ENCODE measurements around the gene RASSF10.

Gene RASSF10

GRCh38 chr11:13008625-13009475 lies at the start of gene RASSF10:
Gene RASSF10 (plus strand): TSS chr11:13009316. CDS start chr11:13009577, 261 bp downstream.
- H3K4me3 ChIP-seq (ENCODE audit: low read depth, low read length), result peak within 1 kb of the TSS; percentile 44

DNA sequence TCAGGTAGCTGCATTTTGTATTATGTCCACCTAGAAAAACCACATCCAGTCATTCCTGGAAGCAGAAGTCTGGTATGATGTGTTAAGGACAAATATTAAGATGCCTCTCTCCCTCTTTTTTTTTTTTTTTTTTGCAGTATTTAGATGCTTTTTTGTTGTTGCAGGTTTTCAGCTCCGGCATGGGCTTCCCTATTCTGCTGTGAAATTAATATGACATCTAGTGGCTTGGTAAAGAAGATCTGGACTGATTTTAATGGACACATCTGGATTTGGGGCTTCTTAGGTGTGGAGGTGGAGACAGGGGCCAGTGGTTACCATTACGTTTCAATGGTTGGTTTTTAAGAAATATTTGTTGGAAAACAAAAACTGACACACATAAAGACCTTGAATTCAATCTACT lies 47.5 kb upstream of the RASSF10 start:
- H3K4me3 ChIP-seq (ENCODE audit: low read depth, low read length), result no peak overlapping the region

GRCh38 chr11:12962306-12962705 lies 46.8 kb upstream of the RASSF10 start:
- no peak overlapping the region for H3K4me3 ChIP-seq (ENCODE audit: low read depth, low read length)

DNA sequence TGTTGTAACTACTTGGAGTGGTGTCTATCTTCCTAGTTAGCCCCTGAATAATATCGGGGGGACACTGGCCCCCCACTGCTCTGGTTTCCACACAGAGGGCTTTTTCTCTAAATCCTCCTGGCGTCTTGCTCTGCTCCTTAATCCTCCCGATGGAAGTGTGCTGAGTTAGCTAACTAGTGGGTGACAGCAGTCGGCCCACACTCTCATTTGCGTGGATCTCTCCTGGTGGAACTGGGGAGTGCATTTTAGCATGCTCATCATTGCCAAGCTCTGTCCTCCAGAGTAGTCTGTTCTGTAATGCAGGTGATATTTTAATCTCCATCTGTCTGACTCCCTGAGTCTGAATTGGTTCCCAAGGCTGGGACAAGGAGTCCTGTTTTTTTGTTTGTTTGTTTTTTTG lies 46.1 kb upstream of the RASSF10 start:
- no peak overlapping the region for H3K4me3 ChIP-seq (ENCODE audit: low read depth, low read length)

DNA sequence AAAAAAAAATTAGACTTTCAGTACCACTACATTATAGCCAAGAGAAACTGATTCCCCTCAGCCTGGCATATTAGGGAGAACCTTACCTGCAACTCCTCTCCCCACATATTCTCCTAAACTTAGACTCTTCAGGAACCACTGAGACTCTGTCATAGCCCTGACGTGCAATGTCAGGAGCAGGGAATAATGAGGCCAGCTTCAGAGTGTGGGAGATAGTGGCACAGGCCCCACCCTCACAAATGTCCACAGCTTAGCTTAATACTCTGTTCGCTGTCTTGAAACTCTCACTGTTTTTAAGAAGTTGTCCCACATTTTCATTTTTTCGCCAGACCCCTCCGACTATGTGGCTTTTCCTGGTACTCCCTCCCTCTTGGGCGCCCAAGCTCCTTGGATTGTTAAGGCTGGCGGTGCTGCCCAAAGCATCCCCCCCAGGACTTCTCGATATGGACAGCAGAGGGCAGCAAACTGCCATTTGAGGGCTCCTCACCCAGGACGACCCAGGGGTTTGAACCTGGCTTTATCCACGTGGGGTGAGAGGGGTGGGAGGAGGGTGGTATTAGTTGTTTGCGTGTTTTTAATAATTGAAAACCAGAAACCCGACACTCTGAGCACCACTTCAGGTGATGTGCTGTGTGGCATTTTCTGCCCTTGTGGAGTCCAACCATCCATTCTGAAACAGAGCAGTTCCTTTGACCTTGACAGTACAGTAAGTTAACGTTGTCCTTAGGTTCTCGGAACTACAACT lies 45.2 kb upstream of the RASSF10 start:
- H3K4me3 ChIP-seq (ENCODE audit: low read depth, low read length), result no peak overlapping the region

- H3K4me3 ChIP-seq (ENCODE audit: low read depth, low read length), result no peak overlapping the region
Measured at GRCh38 chr11:12964650-12965049, 44.5 kb upstream of the RASSF10 start.

DNA sequence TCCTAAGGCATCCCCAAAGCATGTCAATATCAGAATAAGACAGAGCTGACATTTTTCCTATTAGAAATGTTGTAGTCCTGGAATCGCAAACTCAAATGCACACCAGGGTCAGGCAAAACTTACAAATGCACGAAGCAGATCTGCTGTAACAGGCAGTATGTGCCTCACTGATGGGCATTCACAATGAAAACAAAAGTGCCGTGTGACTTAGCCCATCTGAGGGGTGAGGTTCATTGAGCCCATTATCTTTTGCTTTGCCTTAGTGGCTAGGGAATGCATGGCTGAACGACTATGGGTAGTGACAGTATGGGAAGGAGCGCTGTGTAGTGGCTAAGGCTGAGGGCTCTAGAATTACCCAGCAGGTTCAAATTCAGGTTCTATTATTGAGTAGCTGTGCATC lies 43.1 kb upstream of the RASSF10 start:
- H3K4me3 ChIP-seq (ENCODE audit: low read depth, low read length), result no peak overlapping the region

- H3K4me3 ChIP-seq (ENCODE audit: low read depth, low read length), result no peak overlapping the region
Measured at GRCh38 chr11:12968101-12968500, 41.0 kb upstream of the RASSF10 start.

GRCh38 chr11:12968826-12969225 lies 40.3 kb upstream of the RASSF10 start:
- H3K4me3 ChIP-seq (ENCODE audit: low read depth, low read length), result no peak overlapping the region

DNA sequence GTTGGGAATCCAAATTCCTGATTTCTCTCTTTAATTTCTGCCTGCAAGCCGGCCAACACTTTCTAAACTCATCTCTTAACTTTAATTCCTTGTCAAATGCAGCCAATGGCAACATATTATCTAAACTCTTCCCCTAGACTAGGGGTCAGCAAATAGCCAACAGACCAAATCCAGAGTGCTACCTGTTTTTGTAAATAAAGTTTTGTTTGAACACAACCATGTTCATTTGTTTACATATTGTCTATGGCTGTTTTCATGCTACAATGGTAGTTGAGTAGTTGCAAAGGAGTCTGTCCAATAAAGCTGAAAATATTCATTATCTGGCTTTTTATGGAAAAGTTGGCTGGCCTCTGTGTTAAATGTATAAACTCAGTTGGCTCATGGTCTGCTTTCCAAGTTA lies 37.2 kb upstream of the RASSF10 start:
- no peak overlapping the region for H3K4me3 ChIP-seq (ENCODE audit: low read depth, low read length)

DNA sequence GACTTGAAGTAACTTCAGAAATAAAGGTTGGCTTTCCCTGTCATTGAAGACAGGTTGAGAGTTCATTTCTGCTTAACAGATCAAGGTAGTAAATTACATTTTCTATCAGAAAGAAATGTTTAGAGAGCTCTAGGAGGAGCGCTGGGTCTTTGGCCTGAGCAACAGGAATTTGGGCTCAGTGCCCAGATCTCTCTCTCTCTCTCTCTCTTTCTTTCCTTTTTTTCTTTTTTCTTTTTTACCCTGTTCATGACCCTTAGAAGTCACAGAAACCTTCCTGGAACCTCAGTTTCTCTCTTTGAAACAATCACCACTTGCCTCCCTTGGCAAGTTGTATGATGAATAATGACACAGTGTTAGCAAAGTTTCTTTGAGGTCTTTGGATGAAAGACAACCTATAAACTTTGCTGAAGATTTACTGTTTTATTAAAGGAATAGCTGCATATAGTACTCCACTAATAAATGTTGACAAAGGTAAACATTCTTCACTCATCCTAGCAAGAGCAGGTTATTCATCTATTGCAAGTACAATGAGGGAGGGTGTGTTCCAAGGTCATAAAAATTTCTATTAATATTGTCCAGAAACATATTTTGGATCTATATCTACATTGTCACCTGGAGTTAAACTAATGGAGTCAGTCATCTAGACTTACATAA lies 35.5 kb upstream of the RASSF10 start:
- no peak overlapping the region for H3K4me3 ChIP-seq (ENCODE audit: low read depth, low read length)

GRCh38 chr11:12975195-12975594 lies 33.9 kb upstream of the RASSF10 start:
- no peak overlapping the region for H3K4me3 ChIP-seq (ENCODE audit: low read depth, low read length)

DNA sequence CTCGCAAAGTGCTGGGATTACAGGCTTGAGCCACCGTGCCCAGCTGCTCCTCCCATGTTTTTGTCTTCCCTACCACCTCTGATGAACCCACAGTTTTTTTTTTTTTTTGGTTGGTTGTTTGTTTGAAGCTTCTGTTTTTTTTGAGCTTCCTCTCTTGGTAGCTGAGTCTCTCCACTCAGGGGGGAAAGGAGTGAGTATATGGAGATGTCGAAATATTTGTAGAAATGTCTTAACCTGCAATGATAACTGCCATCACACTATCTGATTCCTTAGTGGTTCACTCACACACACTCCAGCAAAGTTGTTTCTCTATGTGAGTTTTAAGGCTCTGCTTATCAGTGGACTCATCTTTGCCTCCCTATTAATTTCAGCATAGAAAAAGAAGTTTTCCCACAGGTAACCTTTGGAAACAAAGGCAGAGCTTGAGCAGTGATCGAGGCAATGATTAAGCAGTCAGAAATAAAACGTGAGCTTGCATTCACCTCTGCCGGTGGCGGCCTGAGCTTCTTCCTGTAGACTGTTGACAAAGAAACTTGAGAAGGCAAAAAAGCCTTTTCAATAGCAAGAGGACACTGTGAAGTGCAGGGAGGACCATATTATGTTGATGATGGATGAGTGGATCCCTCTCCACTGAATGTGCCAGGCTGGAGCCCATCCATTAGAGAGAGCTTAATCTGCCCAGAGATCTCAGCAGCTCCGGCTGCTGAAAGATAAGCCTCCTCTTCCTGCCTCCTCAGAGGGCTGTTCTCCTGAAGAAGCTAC lies 29.0 kb upstream of the RASSF10 start:
- H3K4me3 ChIP-seq (ENCODE audit: low read depth, low read length), result no peak overlapping the region

DNA sequence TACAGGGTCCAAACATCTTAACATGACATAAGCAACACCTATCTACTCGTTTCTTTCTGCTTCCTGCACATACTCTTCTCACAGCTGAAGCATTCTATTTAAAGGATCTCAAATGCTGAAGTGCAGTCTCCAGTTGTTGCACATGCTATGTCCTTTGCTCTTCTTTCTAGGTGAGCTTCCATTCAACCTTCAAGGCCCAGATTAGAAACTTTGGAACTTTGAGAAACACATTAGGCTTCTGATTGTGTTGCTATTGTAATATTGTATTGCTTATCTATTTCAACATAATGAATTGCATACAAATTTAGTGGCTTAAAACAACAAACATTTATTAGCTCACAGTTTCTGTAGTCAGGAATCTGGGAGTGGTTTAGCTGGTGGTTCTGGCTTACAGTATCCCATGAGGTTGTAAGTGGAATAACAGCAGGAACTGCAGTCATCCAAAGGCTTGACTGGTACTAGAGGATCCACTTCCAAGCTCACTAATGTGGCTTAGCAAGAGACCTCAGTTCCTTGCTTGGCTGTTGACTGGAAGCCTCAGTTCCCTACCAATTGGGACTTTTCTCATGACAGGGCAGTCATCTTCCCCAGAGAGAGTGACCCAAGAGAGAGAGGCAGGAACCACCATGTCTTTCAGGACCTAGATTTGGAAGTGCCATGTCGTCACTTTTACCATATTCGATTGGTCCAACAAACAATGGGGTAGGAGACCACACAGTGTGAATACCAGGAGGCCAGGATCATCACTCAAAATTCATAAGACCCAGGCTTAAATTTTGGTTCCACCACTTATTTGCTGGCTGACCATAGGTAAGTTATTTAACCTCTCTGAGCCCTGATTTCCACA lies 27.2 kb upstream of the RASSF10 start:
- H3K4me3 ChIP-seq (ENCODE audit: low read depth, low read length), result no peak overlapping the region

DNA sequence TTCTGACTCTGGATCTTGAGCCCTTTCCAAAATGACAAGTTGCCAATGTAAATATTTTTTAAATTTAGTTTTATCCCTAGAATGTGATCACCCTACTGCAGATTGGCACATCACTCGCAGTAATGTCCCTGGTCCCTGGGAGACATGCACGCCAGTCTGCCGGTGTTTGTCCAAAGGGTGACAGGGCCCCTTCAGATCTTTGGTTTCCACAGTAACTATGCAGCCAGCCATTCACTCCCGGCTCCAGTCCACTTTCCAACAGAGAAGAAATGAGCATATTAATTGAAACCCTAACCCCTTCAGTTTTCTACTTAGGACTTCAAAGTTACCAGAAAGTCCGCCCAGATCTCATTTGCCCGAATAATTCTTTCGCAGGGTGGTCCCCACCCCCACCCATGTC lies 25.8 kb upstream of the RASSF10 start:
- H3K4me3 ChIP-seq (ENCODE audit: low read depth, low read length), result no peak overlapping the region

- H3K4me3 ChIP-seq (ENCODE audit: low read depth, low read length), result no peak overlapping the region
Measured at GRCh38 chr11:12986194-12986898, 22.8 kb upstream of the RASSF10 start.

DNA sequence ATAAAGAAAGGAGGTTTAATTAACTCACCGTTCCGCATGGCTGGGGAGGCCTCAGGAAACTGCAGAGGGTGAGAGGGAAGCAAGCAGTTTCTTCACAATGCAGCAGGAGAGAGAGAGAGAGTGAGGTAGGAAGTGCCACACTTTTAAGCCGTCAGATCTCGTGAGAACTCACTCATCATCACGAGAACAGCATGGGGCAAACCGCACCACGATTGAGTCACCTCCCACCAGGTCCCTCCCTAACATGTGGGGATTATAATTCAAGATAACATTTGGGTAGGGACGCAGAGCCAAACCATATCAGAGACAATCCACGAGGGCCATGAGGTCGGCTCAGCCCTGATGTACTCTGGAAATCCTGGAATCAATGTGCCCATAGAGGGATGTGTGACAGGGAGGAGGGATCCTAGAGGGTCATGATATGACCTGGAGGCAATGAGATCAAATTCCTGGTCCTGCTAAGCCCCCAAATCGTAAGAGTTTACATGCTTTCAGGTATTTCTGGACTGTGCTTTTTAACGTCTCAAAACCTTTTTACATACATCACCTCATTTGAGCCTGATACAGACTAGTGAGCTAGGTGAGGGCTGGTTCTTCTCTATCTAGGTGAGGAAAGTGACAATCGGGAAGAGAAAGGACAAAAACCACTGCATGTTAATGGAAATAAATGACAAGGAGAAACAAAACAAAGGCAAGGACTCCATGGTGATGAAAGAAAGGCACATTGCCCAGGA lies 19.5 kb upstream of the RASSF10 start:
- no peak overlapping the region for H3K4me3 ChIP-seq (ENCODE audit: low read depth, low read length)

- no peak overlapping the region for H3K4me3 ChIP-seq (ENCODE audit: low read depth, low read length)
Measured at GRCh38 chr11:12990162-12990480, 19.0 kb upstream of the RASSF10 start.

DNA sequence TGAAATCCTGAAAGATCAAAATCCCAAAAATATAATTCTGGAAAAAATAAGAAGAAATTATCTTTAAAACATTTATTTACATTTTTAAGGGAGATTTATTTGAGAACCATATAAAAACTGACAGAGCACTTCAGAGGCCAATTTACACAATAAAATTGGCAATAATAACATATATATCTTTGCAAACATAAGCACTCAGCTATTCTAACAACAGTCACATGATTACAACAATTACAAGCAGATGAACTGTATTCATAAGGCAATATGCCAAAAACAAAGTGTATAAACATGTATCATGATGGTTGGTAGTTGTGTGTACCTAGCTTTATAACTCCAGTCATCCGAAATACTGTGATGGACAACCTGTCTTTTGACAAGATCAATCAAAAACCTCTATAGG lies 17.7 kb upstream of the RASSF10 start:
- no peak overlapping the region for H3K4me3 ChIP-seq (ENCODE audit: low read depth, low read length)

Measured in iPS-11a (cell line).